K562 (cell line): ENCODE data around the gene AGAP1.

Source experiments
- BRCA1 ChIP-seq, 2 experiments: fragments of 450-650 bp in 1 of 2; sonication (generic) in 1 of 2; formaldehyde crosslinking in 1 of 2; IDR thresholded peaks; 2 replicates each; pipeline versions ENCODE4 v1.5.0 to v1.6.1; 2017 to 2020; ENCODE audit warnings: mild to moderate bottlenecking in 1 of 2, missing genetic modification reagents in 1 of 2
- EZH2 ChIP-seq: IDR thresholded peaks from 2 replicates; pipeline ENCODE4 v1.6.1; 2012; ENCODE audit warnings: low read depth, mild to moderate bottlenecking, inconsistent platforms, low read length, borderline replicate concordance
- RB1 ChIP-seq: fragments of 450-650 bp; IDR thresholded peaks from 2 replicates; pipeline ENCODE4 v1.6.1; 2017; ENCODE audit warnings: low read depth, mild to moderate bottlenecking
- ZNF263 ChIP-seq: sonication (generic); formaldehyde crosslinking; IDR thresholded peaks from 2 replicates; pipeline ENCODE4 v1.8.0; 2022; ENCODE audit warnings: mild to moderate bottlenecking, missing genetic modification reagents, borderline replicate concordance
- TF ChIP-seq, protein P1 (sequence below): sonication (generic); formaldehyde crosslinking; IDR thresholded peaks from 2 replicates; pipeline ENCODE4 v1.8.1; 2023; ENCODE audit warnings: mild to moderate bottlenecking, missing genetic modification reagents
- TF ChIP-seq, protein P2 (sequence below), 2 experiments: fragments of 450-650 bp in 1 of 2; sonication (generic) in 1 of 2; formaldehyde crosslinking in 1 of 2; IDR thresholded peaks in 1 of 2; conservative IDR thresholded peaks in 1 of 2; 2 replicates each; pipeline versions ENCODE4 v1.6.1 to v1.8.1; 2016 to 2023; ENCODE audit warnings: mild to moderate bottlenecking in 2 of 2, moderate library complexity in 2 of 2, inconsistent platforms in 1 of 2, missing genetic modification reagents in 1 of 2
- TF ChIP-seq, protein P3 (sequence below), 3 experiments: IDR thresholded peaks in 2 of 3; conservative IDR thresholded peaks in 1 of 3; 2 replicates each; pipeline ENCODE4 v1.5.1; 2011 to 2012; ENCODE audit warnings: low read length in 3 of 3, mild to moderate bottlenecking in 3 of 3, control low read depth in 2 of 3, improper control_type of control experiment in 1 of 3, inconsistent platforms in 1 of 3, low read depth in 1 of 3, mixed read lengths in 1 of 3, moderate library complexity in 1 of 3; ENCODE audit not compliant: insufficient read depth in 2 of 3

DNA sequence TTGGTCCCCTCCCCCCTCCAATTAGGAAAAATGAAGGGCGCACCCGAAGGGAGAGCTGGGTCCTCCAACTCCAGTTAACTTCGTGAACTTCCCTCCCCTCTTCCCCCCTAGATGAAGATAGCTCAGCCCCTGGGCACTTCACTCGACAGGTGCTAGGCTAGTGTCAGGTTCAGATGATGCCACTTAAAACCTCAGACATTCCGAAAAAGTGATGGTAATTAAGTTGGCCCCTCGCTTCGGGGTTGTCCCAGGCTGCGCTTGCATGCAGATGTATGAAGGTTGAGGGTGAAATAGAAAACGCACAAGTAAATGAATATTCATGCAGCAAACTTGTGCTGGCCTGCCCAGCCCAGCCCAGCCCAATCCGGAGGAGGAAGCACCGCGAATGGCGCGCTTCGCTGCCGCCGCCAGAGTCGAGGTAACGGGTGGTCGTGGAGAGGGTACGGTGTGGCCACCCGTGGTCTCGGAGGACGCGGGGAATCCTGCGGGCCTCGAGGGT, 677.4 kb downstream of the AGAP1 start:
- TF ChIP-seq RB1 (no peak), ZNF263 (no peak), EZH2 (no peak), BRCA1 (IDR thresholded peaks at IDR 0.05) (no peak), BRCA1 (CRISPR knock-in tag; IDR thresholded peaks at IDR 0.05) (no peak)
- TF ChIP-seq, protein P1, sequence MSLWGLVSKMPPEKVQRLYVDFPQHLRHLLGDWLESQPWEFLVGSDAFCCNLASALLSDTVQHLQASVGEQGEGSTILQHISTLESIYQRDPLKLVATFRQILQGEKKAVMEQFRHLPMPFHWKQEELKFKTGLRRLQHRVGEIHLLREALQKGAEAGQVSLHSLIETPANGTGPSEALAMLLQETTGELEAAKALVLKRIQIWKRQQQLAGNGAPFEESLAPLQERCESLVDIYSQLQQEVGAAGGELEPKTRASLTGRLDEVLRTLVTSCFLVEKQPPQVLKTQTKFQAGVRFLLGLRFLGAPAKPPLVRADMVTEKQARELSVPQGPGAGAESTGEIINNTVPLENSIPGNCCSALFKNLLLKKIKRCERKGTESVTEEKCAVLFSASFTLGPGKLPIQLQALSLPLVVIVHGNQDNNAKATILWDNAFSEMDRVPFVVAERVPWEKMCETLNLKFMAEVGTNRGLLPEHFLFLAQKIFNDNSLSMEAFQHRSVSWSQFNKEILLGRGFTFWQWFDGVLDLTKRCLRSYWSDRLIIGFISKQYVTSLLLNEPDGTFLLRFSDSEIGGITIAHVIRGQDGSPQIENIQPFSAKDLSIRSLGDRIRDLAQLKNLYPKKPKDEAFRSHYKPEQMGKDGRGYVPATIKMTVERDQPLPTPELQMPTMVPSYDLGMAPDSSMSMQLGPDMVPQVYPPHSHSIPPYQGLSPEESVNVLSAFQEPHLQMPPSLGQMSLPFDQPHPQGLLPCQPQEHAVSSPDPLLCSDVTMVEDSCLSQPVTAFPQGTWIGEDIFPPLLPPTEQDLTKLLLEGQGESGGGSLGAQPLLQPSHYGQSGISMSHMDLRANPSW (CRISPR knock-in tag): no peak
- TF ChIP-seq, protein P2, sequence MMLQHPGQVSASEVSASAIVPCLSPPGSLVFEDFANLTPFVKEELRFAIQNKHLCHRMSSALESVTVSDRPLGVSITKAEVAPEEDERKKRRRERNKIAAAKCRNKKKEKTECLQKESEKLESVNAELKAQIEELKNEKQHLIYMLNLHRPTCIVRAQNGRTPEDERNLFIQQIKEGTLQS (IDR thresholded peaks at IDR 0.05): no peak
- TF ChIP-seq, protein P2 (CRISPR knock-in tag; conservative IDR thresholded peaks at IDR 0.05): no peak
- TF ChIP-seq, protein P3, sequence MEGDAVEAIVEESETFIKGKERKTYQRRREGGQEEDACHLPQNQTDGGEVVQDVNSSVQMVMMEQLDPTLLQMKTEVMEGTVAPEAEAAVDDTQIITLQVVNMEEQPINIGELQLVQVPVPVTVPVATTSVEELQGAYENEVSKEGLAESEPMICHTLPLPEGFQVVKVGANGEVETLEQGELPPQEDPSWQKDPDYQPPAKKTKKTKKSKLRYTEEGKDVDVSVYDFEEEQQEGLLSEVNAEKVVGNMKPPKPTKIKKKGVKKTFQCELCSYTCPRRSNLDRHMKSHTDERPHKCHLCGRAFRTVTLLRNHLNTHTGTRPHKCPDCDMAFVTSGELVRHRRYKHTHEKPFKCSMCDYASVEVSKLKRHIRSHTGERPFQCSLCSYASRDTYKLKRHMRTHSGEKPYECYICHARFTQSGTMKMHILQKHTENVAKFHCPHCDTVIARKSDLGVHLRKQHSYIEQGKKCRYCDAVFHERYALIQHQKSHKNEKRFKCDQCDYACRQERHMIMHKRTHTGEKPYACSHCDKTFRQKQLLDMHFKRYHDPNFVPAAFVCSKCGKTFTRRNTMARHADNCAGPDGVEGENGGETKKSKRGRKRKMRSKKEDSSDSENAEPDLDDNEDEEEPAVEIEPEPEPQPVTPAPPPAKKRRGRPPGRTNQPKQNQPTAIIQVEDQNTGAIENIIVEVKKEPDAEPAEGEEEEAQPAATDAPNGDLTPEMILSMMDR (IDR thresholded peaks at IDR 0.05 in 2 of 3, conservative IDR thresholded peaks at IDR 0.05 in 1 of 3; ENCODE audit: insufficient read depth in 2 of 3, low read depth in 1 of 3, low read length in 3 of 3): no peak
